Endothelial cell of umbilical vein (primary cell): ENCODE results near the gene CNTFR. TPM values are rescaled to one million over a fixed set of nuclear protein-coding genes. Genes with fewer than 3 reads are reported as not detected.

Experiments used
- BruUV-seq: library from RNA; stranded (reverse); fragments of 400-500 nt; replicated peaks from 2 replicates; lab custom pipeline; 2021; lab: Mats Ljungman, UMichigan
- CTCF ChIA-PET: fragments of 300-600, 350-600 bp; sonication (Branson Sonifier 250); formaldehyde crosslinking; loops from one replicate; lab custom pipeline; 2021; ENCODE audit warnings: antibody characterized with exemption, inconsistent platforms; lab: Charles Lee
- POLR2A ChIA-PET: fragments of 300-600, 350-600 bp; sonication (Branson Sonifier 250); formaldehyde crosslinking; loops from one replicate; lab custom pipeline; 2021; ENCODE audit warnings: antibody characterized with exemption, inconsistent platforms; lab: Charles Lee
- DNase-seq: peaks from one replicate; pipeline ENCODE4 v3.0.0-alpha.2; 2011; ENCODE audit warnings: low read depth, low spot score
- FAIRE-seq: peaks from 2 replicates; lab custom pipeline; 2011; peaks lifted over from hg19 to GRCh38; lab: Jason Lieb, UNC
- H2AFZ ChIP-seq: 2 replicates; pipeline ENCODE4 v1.6.0; 2012; ENCODE audit warnings: low read depth, low read length, control low read depth, inconsistent platforms
- H3K27ac ChIP-seq: 2 replicates; pipeline ENCODE4 v1.5.1; 2011; ENCODE audit warnings: low read depth, mild to moderate bottlenecking, control low read depth, low read length, moderate library complexity; ENCODE audit not compliant: insufficient read depth
- H3K27me3 ChIP-seq, 2 experiments: 2 replicates each; pipeline versions ENCODE4 v1.6.0 to v1.6.1; 2011; ENCODE audit warnings: low read length in 2 of 2, mixed read lengths in 1 of 2; ENCODE audit not compliant: control insufficient read depth in 2 of 2, insufficient read depth in 2 of 2
- H3K36me3 ChIP-seq, 2 experiments: 2 replicates in 1 of 2; 3 replicates in 1 of 2; pipeline ENCODE4 v1.5.1; 2011; ENCODE audit warnings: low read length in 2 of 2, mild to moderate bottlenecking in 1 of 2, moderate library complexity in 1 of 2; ENCODE audit not compliant: control insufficient read depth in 2 of 2, insufficient read depth in 2 of 2; ENCODE audit errors: extremely low read depth in 1 of 2
- H3K4me1 ChIP-seq: 3 replicates; pipeline ENCODE4 v1.5.1; 2011; ENCODE audit warnings: mild to moderate bottlenecking, low read length; ENCODE audit not compliant: control insufficient read depth, insufficient read depth; ENCODE audit errors: extremely low read depth
- H3K4me2 ChIP-seq: 2 replicates; pipeline ENCODE4 v1.6.1; 2011; ENCODE audit warnings: low read length, control low read depth, mixed read lengths; ENCODE audit not compliant: insufficient read depth
- H3K4me3 ChIP-seq, 3 experiments: fragments of 200-600 bp in 1 of 3; sonication (generic), shearing (Covaris generic) in 1 of 3; replicated peaks in 1 of 3; 2 replicates each; pipeline ENCODE4 v1.5.1; 2011 to 2016; ENCODE audit warnings: control low read depth in 3 of 3, low read length in 3 of 3, mild to moderate bottlenecking in 2 of 3, inconsistent platforms in 1 of 3, low read depth in 1 of 3, moderate library complexity in 1 of 3; ENCODE audit not compliant: insufficient read depth in 1 of 3
- H3K79me2 ChIP-seq: 2 replicates; pipeline ENCODE4 v1.6.0; 2012; ENCODE audit warnings: low read length, inconsistent platforms; ENCODE audit not compliant: control insufficient read depth, insufficient read depth
- H3K9ac ChIP-seq: replicated peaks from 2 replicates; pipeline ENCODE3; 2011; ENCODE audit warnings: low read length, control low read depth; ENCODE audit not compliant: insufficient read depth; ENCODE audit errors: extremely low read depth
- H3K9me1 ChIP-seq: replicated peaks from 3 replicates; pipeline ENCODE4 v1.6.0; 2011; ENCODE audit warnings: mild to moderate bottlenecking, low read length; ENCODE audit not compliant: control insufficient read depth, insufficient read depth; ENCODE audit errors: extremely low read depth
- H3K9me3 ChIP-seq: replicated peaks from 2 replicates; pipeline ENCODE4 v1.5.1; 2012; ENCODE audit warnings: low read length, inconsistent platforms; ENCODE audit not compliant: control insufficient read depth, insufficient read depth
- H4K20me1 ChIP-seq: replicated peaks from 2 replicates; pipeline ENCODE3; 2011; ENCODE audit warnings: mild to moderate bottlenecking, low read length; ENCODE audit not compliant: control insufficient read depth, insufficient read depth; ENCODE audit errors: extremely low read depth
- EZH2 ChIP-seq: IDR thresholded peaks from 2 replicates; pipeline ENCODE4 v1.6.1; 2012; ENCODE audit warnings: borderline replicate concordance, low read depth, mild to moderate bottlenecking, moderate library complexity, low read length, inconsistent platforms; ENCODE audit not compliant: severe bottlenecking
- FOS ChIP-seq: IDR thresholded peaks from 2 replicates; pipeline ENCODE4 v1.6.1; 2011; ENCODE audit warnings: mild to moderate bottlenecking, low read length, moderate library complexity, borderline replicate concordance; ENCODE audit not compliant: insufficient read depth
- GATA2 ChIP-seq: IDR thresholded peaks from 2 replicates; pipeline ENCODE4 v1.7.0; 2011; ENCODE audit warnings: low read depth, mild to moderate bottlenecking, moderate library complexity, mixed read lengths, low read length; ENCODE audit not compliant: insufficient read length, insufficient read depth
- JUN ChIP-seq: IDR thresholded peaks from 2 replicates; pipeline ENCODE4 v1.6.1; 2011; ENCODE audit warnings: borderline replicate concordance, low read depth; ENCODE audit not compliant: insufficient read length, insufficient read depth
- MYC ChIP-seq: IDR thresholded peaks from one replicate; pipeline ENCODE4 v1.6.1; 2011; ENCODE audit warnings: mild to moderate bottlenecking, low read depth, low read length
- POLR2A ChIP-seq: IDR thresholded peaks from 2 replicates; pipeline ENCODE4 v1.6.1; 2012; ENCODE audit warnings: low read depth, mild to moderate bottlenecking, control low read depth, low read length
- POLR2AphosphoS5 ChIP-seq: IDR thresholded peaks from 2 replicates; pipeline ENCODE4 v1.6.1; 2012; ENCODE audit warnings: low read depth, mild to moderate bottlenecking, control low read depth, low read length, moderate library complexity; ENCODE audit not compliant: insufficient read depth
- dilution Hi-C: fragments of 300-500 bp; cut with MboI; formaldehyde crosslinking; loops from one replicate; pipeline ENCODE4 v1.15.0; 2019; ENCODE audit warnings: low sequenced_read_pairs; ENCODE audit not compliant: extremely low pct_ligation_motif_present
- intact Hi-C: fragments of 100-400 bp; cut with micrococcal nuclease; formaldehyde crosslinking; loops from one replicate; pipeline ENCODE4 v1.10.0; 2022
- polyA plus RNA-seq, 4 experiments: library from polyadenylated mRNA; depleted of rRNA in 3 of 4; stranded (reverse) in 3 of 4; unstranded in 1 of 4; fragments of >200 nt; gene quantifications; 2 replicates each; pipeline versions ENCODE4 v1.2.1 to v1.2.3, GENCODE V29; 2011 to 2012; ENCODE audit warnings: missing spikeins in 1 of 4
- total RNA-seq: library from RNA; stranded (reverse); gene quantifications from 2 replicates; pipeline ENCODE4 v1.2.3, GENCODE V29; 2021
- TF ChIP-seq, protein P1 (sequence below): IDR thresholded peaks from 2 replicates; pipeline ENCODE4 v1.6.1; 2011; ENCODE audit not compliant: insufficient read depth, insufficient read length
- TF ChIP-seq, protein P2 (sequence below), 2 donors: IDR thresholded peaks; 1 replicate in 1 of 2; 2 replicates in 1 of 2; pipeline ENCODE4 v1.5.1; 2011; ENCODE audit warnings: low read length in 2 of 2, mild to moderate bottlenecking in 2 of 2, moderate library complexity in 2 of 2, control low read depth in 1 of 2, inconsistent platforms in 1 of 2, low read depth in 1 of 2; ENCODE audit not compliant: insufficient read depth in 1 of 2; ENCODE audit errors: extremely low read depth in 1 of 2

The CNTFR gene
- total and polyA plus RNA-seq, 2 donors (not counting 3 experiments of a cell fraction or from before 2014, with no cell fraction given), result not detected

DNA sequence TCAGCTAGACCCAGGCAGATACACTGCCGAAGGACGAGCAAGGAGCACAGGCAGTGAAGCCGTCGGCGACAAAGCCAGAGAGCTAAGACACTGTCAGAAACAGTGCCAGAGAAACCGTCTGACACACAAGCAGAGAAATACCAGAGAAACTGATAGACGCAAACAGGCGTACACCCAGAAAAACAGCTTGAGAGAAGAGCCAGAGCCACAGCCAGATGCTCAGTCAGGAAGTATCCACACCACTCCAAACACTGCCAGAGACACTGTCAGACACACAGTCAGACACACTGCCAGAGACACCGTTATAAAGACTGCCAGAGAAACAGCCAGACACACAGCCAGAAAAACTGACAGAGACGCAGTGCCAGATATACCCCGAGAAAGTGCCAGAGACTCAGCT lies 19.1 kb downstream of the CNTFR start:
- no peak for FAIRE-seq
- Histone ChIP-seq H3K36me3 (no peaks in the 10 kb centered on the region), H2AFZ (no peak overlapping the region), H3K9ac (no peak overlapping the region), H3K9me3 (no peaks in the 10 kb centered on the region), H3K27ac (no peak overlapping the region), H3K4me2 (no peak overlapping the region), H3K9me1 (no peaks in the 10 kb centered on the region), H3K4me3 (no peak overlapping the region), H3K79me2 (no peaks in the 10 kb centered on the region), H3K27me3 (peaks cover 6 to 7% of the 10 kb centered on the region in 2 experiments), H3K4me1 (no peaks in the 10 kb centered on the region), H4K20me1 (no peaks in the 10 kb centered on the region)
- no TSS peak for BruUV-seq
- dilution Hi-C loops (no loop called here), intact Hi-C loops (no loop called here)
- DNase-seq, result no peak
- no peak for TF ChIP-seq POLR2AphosphoS5
- no peak for TF ChIP-seq JUN
- TF ChIP-seq MYC, result no peak
- ChIA-PET CTCF (interaction anchor here (0.9 to 2.6 kb wide), 3 partner anchors 21 to 166 kb away, joined by 3 to 17 read pairs (median 11); no protein-coding TSS in a partner anchor), POLR2A (no interaction called here)

DNA sequence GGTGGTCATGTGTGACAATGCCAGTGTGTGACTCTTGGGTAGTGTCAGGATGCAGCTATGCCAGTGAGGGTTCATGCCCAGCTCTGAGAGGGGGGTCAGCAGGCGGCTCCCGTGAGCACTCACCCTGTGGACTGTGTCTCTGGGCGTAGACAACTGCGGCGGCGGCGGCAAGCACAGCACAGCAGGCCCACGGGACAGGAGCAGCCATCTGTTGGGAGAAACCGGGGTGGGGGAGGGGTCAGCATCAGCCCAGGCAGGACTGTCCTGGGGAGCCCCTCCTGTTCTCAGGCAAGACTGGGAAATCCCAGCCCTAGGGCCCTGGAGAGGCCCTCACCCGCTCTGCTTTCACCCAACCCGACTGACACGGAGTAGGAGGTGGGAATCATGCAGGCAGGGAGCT lies 20.8 kb downstream of the CNTFR start:
- CTCF ChIA-PET, result interaction anchor here (1.0 to 2.4 kb wide), 2 partner anchors 21 to 23 kb away, joined by 3 to 11 read pairs; no protein-coding TSS in a partner anchor

More for the DNA sequence above, 20.8 kb downstream of the CNTFR start:
- intact Hi-C loops (no loop called here), dilution Hi-C loops (no loop called here)
- Histone ChIP-seq H3K27ac (no peak overlapping the region), H3K4me2 (no peak overlapping the region), H3K4me3 (no peak overlapping the region), H3K9ac (no peak overlapping the region), H3K79me2 (no peaks in the 10 kb centered on the region), H3K9me3 (no peaks in the 10 kb centered on the region), H2AFZ (no peak overlapping the region), H3K36me3 (no peaks in the 10 kb centered on the region), H3K27me3 (peaks cover 2 to 5% of the 10 kb centered on the region in 2 experiments), H4K20me1 (no peaks in the 10 kb centered on the region), H3K9me1 (no peaks in the 10 kb centered on the region), H3K4me1 (no peaks in the 10 kb centered on the region)
- DNase-seq (no peak), FAIRE-seq (no peak)
- BruUV-seq, result no TSS peak
- POLR2A ChIA-PET, result no interaction called here
- TF ChIP-seq JUN, result no peak
- no peak for TF ChIP-seq FOS
- no peak for TF ChIP-seq EZH2
- TF ChIP-seq, protein P1, sequence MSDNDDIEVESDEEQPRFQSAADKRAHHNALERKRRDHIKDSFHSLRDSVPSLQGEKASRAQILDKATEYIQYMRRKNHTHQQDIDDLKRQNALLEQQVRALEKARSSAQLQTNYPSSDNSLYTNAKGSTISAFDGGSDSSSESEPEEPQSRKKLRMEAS, result no peak
- TF ChIP-seq GATA2, result no peak
- TF ChIP-seq POLR2A, result no peak
- TF ChIP-seq, protein P2, sequence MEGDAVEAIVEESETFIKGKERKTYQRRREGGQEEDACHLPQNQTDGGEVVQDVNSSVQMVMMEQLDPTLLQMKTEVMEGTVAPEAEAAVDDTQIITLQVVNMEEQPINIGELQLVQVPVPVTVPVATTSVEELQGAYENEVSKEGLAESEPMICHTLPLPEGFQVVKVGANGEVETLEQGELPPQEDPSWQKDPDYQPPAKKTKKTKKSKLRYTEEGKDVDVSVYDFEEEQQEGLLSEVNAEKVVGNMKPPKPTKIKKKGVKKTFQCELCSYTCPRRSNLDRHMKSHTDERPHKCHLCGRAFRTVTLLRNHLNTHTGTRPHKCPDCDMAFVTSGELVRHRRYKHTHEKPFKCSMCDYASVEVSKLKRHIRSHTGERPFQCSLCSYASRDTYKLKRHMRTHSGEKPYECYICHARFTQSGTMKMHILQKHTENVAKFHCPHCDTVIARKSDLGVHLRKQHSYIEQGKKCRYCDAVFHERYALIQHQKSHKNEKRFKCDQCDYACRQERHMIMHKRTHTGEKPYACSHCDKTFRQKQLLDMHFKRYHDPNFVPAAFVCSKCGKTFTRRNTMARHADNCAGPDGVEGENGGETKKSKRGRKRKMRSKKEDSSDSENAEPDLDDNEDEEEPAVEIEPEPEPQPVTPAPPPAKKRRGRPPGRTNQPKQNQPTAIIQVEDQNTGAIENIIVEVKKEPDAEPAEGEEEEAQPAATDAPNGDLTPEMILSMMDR (IDR thresholded peaks at IDR 0.05; ENCODE audit: extremely low read depth in 1 of 2, insufficient read depth in 1 of 2, low read depth in 1 of 2, low read length in 2 of 2), result no peak
- TF ChIP-seq MYC, result no peak
- no peak for TF ChIP-seq POLR2AphosphoS5
